ENCODE results near the gene AEN. TPM values are rescaled to one million over a fixed set of nuclear protein-coding genes. Genes with fewer than 3 reads are reported as not detected.

The AEN gene
- total RNA-seq, 1 donor from 2014 or later = 12.0 TPM

Small RNA genes within 50 kb of the gene (microRNA-seq; reads per million reads assigned to microRNA genes)
- gene MIR1179 = 10.1 reads per million, percentile 22 among the genes with 10 or more reads in this experiment
- not detected for gene MIR3529
- gene MIR7-2 = not detected

Other genes starting within 250 kb of the AEN start
- 66.9 TPM for gene MRPL46, start 154.0 kb upstream of the AEN start, total RNA-seq
- gene MRPS11, start 153.6 kb upstream of the AEN start, total RNA-seq = 75.2 TPM
- 6.5 TPM for gene DET1, start 74.7 kb upstream of the AEN start, total RNA-seq
- 1.8 TPM for gene ISG20, start 17.7 kb downstream of the AEN start, total RNA-seq
- not detected for gene ACAN, start 182.1 kb downstream of the AEN start, total RNA-seq